Upper lobe of left lung (tissue), 4 donors: Measurements from ENCODE around the gene NLRC4.

ENCODE experiments used
- CTCF ChIP-seq, 6 experiments: fragments of 450-650 bp in 4 of 6; fragments of 200-600 bp in 2 of 6; sonication (generic) in 2 of 6; IDR thresholded peaks; one replicate each; pipeline ENCODE4 v1.5.1; 2016 to 2019; ENCODE audit warnings: antibody characterized with exemption in 6 of 6
- POLR2A ChIP-seq, 4 donors: fragments of 450-650 bp; IDR thresholded peaks; one replicate each; pipeline ENCODE4 v1.5.1; 2016 to 2017; ENCODE audit warnings: antibody characterized with exemption in 4 of 4, mild to moderate bottlenecking in 2 of 4

GRCh38 chr2:32182667-32183066 is 82.0 kb downstream of the NLRC4 start:
- TF ChIP-seq CTCF (IDR thresholded peaks at IDR 0.05) (no peak), POLR2A (IDR thresholded peaks at IDR 0.05) (no peak)
